GM12878 (cell line): Measurements from ENCODE around the gene STAT4. TPM values are rescaled to one million over a fixed set of nuclear protein-coding genes. Genes with fewer than 3 reads are reported as not detected.

Experiments
- ATAC-seq: fragments of 200-7000 bp; cut with Tn5 transposase; 3 replicates; pipeline ENCODE4 v1.9.1; 2020; ENCODE audit warnings: mild to moderate bottlenecking, moderate library complexity
- BruUV-seq: library from RNA; stranded (reverse); fragments of 400-500 nt; replicated peaks from 2 replicates; lab custom pipeline; 2021; lab: Mats Ljungman, UMichigan
- CTCF ChIA-PET: fragments of 300-600 bp; sonication (Branson Sonifier 250); formaldehyde crosslinking; extraction: SDS; loops from one replicate; lab custom pipeline; 2021; ENCODE audit warnings: inconsistent platforms; lab: Yijun Ruan, JAX
- POLR2A ChIA-PET: fragments of 350-600 bp; formaldehyde crosslinking; extraction: SDS; loops from one replicate; lab custom pipeline; 2021; ENCODE audit warnings: inconsistent platforms; lab: Charles Lee
- RAD21 ChIA-PET: fragments of 300-600 bp; sonication (Branson Sonifier 250); formaldehyde crosslinking; loops from one replicate; lab custom pipeline; 2023; ENCODE audit warnings: antibody characterized with exemption; ENCODE audit not compliant: unreplicated experiment; lab: Charles Lee
- SMC1A ChIA-PET: fragments of 300-600 bp; sonication (Branson Sonifier 250); formaldehyde crosslinking; loops from one replicate; lab custom pipeline; 2023; ENCODE audit not compliant: unreplicated experiment, uncharacterized antibody; lab: Charles Lee
- DNase-seq: peaks from one replicate; pipeline ENCODE4 v3.0.0-alpha.2; 2011; ENCODE audit warnings: low read depth, low spot score
- FAIRE-seq: peaks from 3 replicates; lab custom pipeline; 2011; peaks lifted over from hg19 to GRCh38; lab: Jason Lieb, UNC
- H2AFZ ChIP-seq: 2 replicates; pipeline ENCODE4 v1.6.0; 2011; ENCODE audit warnings: low read depth, low read length, control low read depth; ENCODE audit not compliant: control insufficient read depth
- H3K27ac ChIP-seq: 2 replicates; pipeline ENCODE4 v1.5.1; 2011; ENCODE audit warnings: control low read depth; ENCODE audit not compliant: control insufficient read depth, insufficient read depth
- H3K27me3 ChIP-seq, 2 experiments: replicated peaks in 1 of 2; 2 replicates each; pipeline versions ENCODE4 v1.6.0 to v1.6.1; 2011; ENCODE audit warnings: low read length in 1 of 2; ENCODE audit not compliant: control insufficient read depth in 2 of 2, insufficient read depth in 2 of 2
- H3K36me3 ChIP-seq, 2 experiments: 2 replicates each; pipeline ENCODE4 v1.5.1; 2011; ENCODE audit warnings: low read length in 1 of 2; ENCODE audit not compliant: control insufficient read depth in 2 of 2, insufficient read depth in 2 of 2
- H3K4me1 ChIP-seq: 2 replicates; pipeline ENCODE4 v1.6.1; 2011; ENCODE audit warnings: mild to moderate bottlenecking, low read length, moderate library complexity, mixed read lengths; ENCODE audit not compliant: control insufficient read depth, insufficient read depth
- H3K4me2 ChIP-seq: 2 replicates; pipeline ENCODE4 v1.6.0; 2011; ENCODE audit warnings: control low read depth; ENCODE audit not compliant: control insufficient read depth, insufficient read depth
- H3K4me3 ChIP-seq: fragments of 200-600 bp; sonication (generic); 2 replicates; pipeline ENCODE4 v1.5.1; 2016
- H3K79me2 ChIP-seq: 2 replicates; pipeline ENCODE4 v1.6.0; 2011; ENCODE audit warnings: low read length; ENCODE audit not compliant: control insufficient read depth, insufficient read depth
- H3K9ac ChIP-seq: 2 replicates; pipeline ENCODE4 v1.8.0; 2011; ENCODE audit warnings: low read length, control low read depth, mixed read lengths; ENCODE audit not compliant: control insufficient read depth, insufficient read depth
- H3K9me3 ChIP-seq: replicated peaks from 3 replicates; pipeline ENCODE4 v1.5.1; 2011; ENCODE audit warnings: mild to moderate bottlenecking, low read length; ENCODE audit not compliant: control insufficient read depth, insufficient read depth
- H4K20me1 ChIP-seq: 2 replicates; pipeline ENCODE4 v1.6.0; 2011; ENCODE audit not compliant: control insufficient read depth, insufficient read depth
- CREM ChIP-seq: IDR thresholded peaks from 2 replicates; pipeline ENCODE4 v1.6.1; 2014; ENCODE audit warnings: antibody characterized with exemption, low read depth
- CTCF ChIP-seq, 3 experiments: IDR thresholded peaks in 2 of 3; conservative IDR thresholded peaks in 1 of 3; 2 replicates each; pipeline ENCODE4 v1.5.1; 2011; ENCODE audit warnings: low read depth in 3 of 3, low read length in 3 of 3, mild to moderate bottlenecking in 3 of 3, control low read depth in 2 of 3, moderate library complexity in 2 of 3, inconsistent platforms in 1 of 3, mixed read lengths in 1 of 3; ENCODE audit not compliant: control insufficient read depth in 2 of 3, insufficient read depth in 1 of 3; ENCODE audit errors: extremely low read depth in 1 of 3
- EGR1 ChIP-seq, 2 experiments: IDR thresholded peaks; 1 replicate in 1 of 2; 2 replicates in 1 of 2; pipeline ENCODE4 v1.6.1; 2011 to 2012; ENCODE audit warnings: low read depth in 2 of 2, low read length in 2 of 2, borderline replicate concordance in 1 of 2, mild to moderate bottlenecking in 1 of 2, moderate library complexity in 1 of 2
- JUND ChIP-seq: IDR thresholded peaks from 2 replicates; pipeline ENCODE4 v1.6.1; 2012; ENCODE audit warnings: low read depth, mild to moderate bottlenecking, low read length, improper control_type of control experiment, moderate library complexity
- MAX ChIP-seq: IDR thresholded peaks from 2 replicates; pipeline ENCODE4 v1.6.1; 2012; ENCODE audit warnings: low read depth, low read length, improper control_type of control experiment
- NBN ChIP-seq: fragments of 450-650 bp; IDR thresholded peaks from 2 replicates; pipeline ENCODE4 v1.6.1; 2016
- NFYB ChIP-seq: IDR thresholded peaks from 2 replicates; pipeline ENCODE4 v1.6.1; 2011; ENCODE audit warnings: low read depth, mild to moderate bottlenecking, low read length, improper control_type of control experiment, moderate library complexity; ENCODE audit not compliant: insufficient read depth
- NR2C1 ChIP-seq: fragments of 450-650 bp; IDR thresholded peaks from 2 replicates; pipeline ENCODE4 v1.6.1; 2017; ENCODE audit warnings: antibody characterized with exemption, mild to moderate bottlenecking, moderate library complexity
- PKNOX1 ChIP-seq: fragments of 450-650 bp; IDR thresholded peaks from 2 replicates; pipeline ENCODE4 v1.6.1; 2016; ENCODE audit warnings: mild to moderate bottlenecking
- POLR2A ChIP-seq: IDR thresholded peaks from 2 replicates; pipeline ENCODE4 v1.6.1; 2011; ENCODE audit warnings: low read depth, mild to moderate bottlenecking, low read length
- RAD21 ChIP-seq: IDR thresholded peaks from 2 replicates; pipeline ENCODE4 v1.6.1; 2011; ENCODE audit warnings: mild to moderate bottlenecking, low read depth, low read length, moderate library complexity; ENCODE audit not compliant: insufficient read depth
- RAD51 ChIP-seq: fragments of 450-650 bp; IDR thresholded peaks from 2 replicates; pipeline ENCODE4 v1.6.1; 2016; ENCODE audit warnings: moderate library complexity, mild to moderate bottlenecking, inconsistent platforms
- SPI1 ChIP-seq: IDR thresholded peaks from 2 replicates; pipeline ENCODE4 v1.6.1; 2011; ENCODE audit warnings: low read depth, mild to moderate bottlenecking, low read length, moderate library complexity, borderline replicate concordance; ENCODE audit not compliant: insufficient read depth
- SREBF1 ChIP-seq: IDR thresholded peaks from 2 replicates; pipeline ENCODE4 v1.6.1; 2012; ENCODE audit warnings: mild to moderate bottlenecking, low read length
- ZNF384 ChIP-seq: IDR thresholded peaks from 2 replicates; pipeline ENCODE4 v1.6.1; 2012; ENCODE audit warnings: low read depth, mild to moderate bottlenecking, low read length, improper control_type of control experiment, borderline replicate concordance
- WGBS: methylation state at CpG from one replicate; pipeline ENCODE4 v1.1.6; 2016; ENCODE audit warnings: low lambda C conversion rate; ENCODE audit not compliant: insufficient replicate concordance, insufficient coverage; ENCODE audit errors: missing lambda C conversion rate; 5-methylcytosine and 5-hydroxymethylcytosine counted together
- in situ Hi-C: fragments of 300-500 bp; cut with MboI; formaldehyde crosslinking; loops from 9 replicates; pipeline ENCODE4 v1.14.3; 2018; ENCODE audit warnings: mixed read lengths
- intact Hi-C: fragments of 100-400 bp; cut with micrococcal nuclease; formaldehyde crosslinking; loops from one replicate; pipeline ENCODE4 v1.14.2; 2022; ENCODE audit not compliant: unreplicated experiment
- polyA plus RNA-seq, 11 experiments: library from polyadenylated mRNA; depleted of rRNA in 4 of 11; unstranded in 6 of 11; stranded (reverse) in 5 of 11; fragments of >200 nt; fragmentation: Nextera tagmentation in 4 of 11; fragmentation: Illumina TruSeq in 1 of 11; extraction: Ambion mirVana in 4 of 11; extraction: Trizol in 1 of 11; gene quantifications; 1 replicate in 1 of 11; 2 replicates in 10 of 11; pipeline versions ENCODE4 v1.2.1 to v1.2.3, GENCODE V29; 2011 to 2016; ENCODE audit warnings: inconsistent platforms in 2 of 11, missing spikeins in 2 of 11, low read depth in 1 of 11
- total RNA-seq, 4 experiments: library from RNA; depleted of rRNA in 3 of 4; stranded (reverse); fragments of >200 nt in 3 of 4; fragmentation: Illumina TruSeq in 1 of 4; extraction: Trizol in 1 of 4; gene quantifications; 2 replicates each; pipeline versions ENCODE4 v1.2.1 to v1.2.3, GENCODE V29; 2013 to 2021

The STAT4 gene
- total and polyA plus RNA-seq, 10 of the 15 experiments (the other 5 are each of a cell fraction or from before 2014, with no cell fraction given), result 3.1 to 9.3 (median 7.1) TPM

- Histone ChIP-seq H3K27ac (no peak overlapping the region), H4K20me1 (no peaks in the 10 kb centered on the region), H3K4me1 (no peaks in the 10 kb centered on the region), H3K4me2 (no peak overlapping the region), H3K4me3 (no peak overlapping the region), H3K9me3 (peaks cover 4% of the 10 kb centered on the region; the same call in 2 of the 3 replicates), H3K36me3 (no peaks in the 10 kb centered on the region), H3K27me3 (peaks cover 0 to 2% of the 10 kb centered on the region in 2 experiments; a peak in 1 of 4 replicates), H2AFZ (no peak overlapping the region), H3K9ac (no peak overlapping the region), H3K79me2 (no peaks in the 10 kb centered on the region)
- ChIA-PET CTCF (interaction anchor here (1.1 kb wide), 1 partner anchor 11 kb away, joined by 3 read pairs; no protein-coding TSS in a partner anchor), RAD21 (no interaction called here), POLR2A (no interaction called here), SMC1A (no interaction called here)
- 34% methylated on average over 9 of the region's 9 CpGs for WGBS
- no TSS peak for BruUV-seq
- FAIRE-seq (no peak), ATAC-seq (no peak), DNase-seq (no peak)
- intact Hi-C loops, result no loop called here
- TF ChIP-seq CTCF (IDR thresholded peaks at IDR 0.05 in 2 of 3, conservative IDR thresholded peaks at IDR 0.05 in 1 of 3; ENCODE audit: control insufficient read depth in 2 of 3, extremely low read depth in 1 of 3, insufficient read depth in 1 of 3, low read depth in 3 of 3, low read length in 3 of 3) (no peak), CREM (no peak), RAD51 (no peak)
- in situ Hi-C loops, result no loop called here
Measured at GRCh38 chr2:191187105-191187829, 36.5 kb upstream of the STAT4 start.

GRCh38 chr2:191184457-191184856, 33.7 kb upstream of the STAT4 start:
- POLR2A ChIA-PET, result no interaction called here
- TF ChIP-seq NBN (no peak), NFYB (no peak), PKNOX1 (no peak), POLR2A (no peak), RAD21 (no peak), MAX (no peak), SREBF1 (no peak), EGR1 (IDR thresholded peaks at IDR 0.05; ENCODE audit: borderline replicate concordance in 1 of 2, low read depth in 2 of 2, low read length in 2 of 2) (no peak), NR2C1 (no peak), ZNF384 (no peak), SPI1 (no peak), JUND (no peak)

More at GRCh38 chr2:191184457-191184856, 33.7 kb upstream of the STAT4 start:
- ATAC-seq (no peak), DNase-seq (no peak), FAIRE-seq (no peak)
- H2AFZ ChIP-seq, result no peak overlapping the region
- no peaks in the 10 kb centered on the region for H3K4me1 ChIP-seq
- ChIA-PET CTCF (no interaction called here), RAD21 (no interaction called here), SMC1A (interaction anchor here (1.0 kb wide), 1 partner anchor 10 kb away, joined by 3 read pairs; no protein-coding TSS in a partner anchor)
- no peaks in the 10 kb centered on the region for H3K79me2 ChIP-seq
- H3K4me3 ChIP-seq, result no peak overlapping the region
- no peaks in the 10 kb centered on the region for H3K36me3 ChIP-seq
- intact Hi-C loops (no loop called here), in situ Hi-C loops (no loop called here)
- no peaks in the 10 kb centered on the region for H3K9me3 ChIP-seq
- H3K27me3 ChIP-seq, result peaks cover 0 to 2% of the 10 kb centered on the region in 2 experiments; a peak in 1 of 4 replicates
- no peak overlapping the region for H3K4me2 ChIP-seq
- no peak overlapping the region for H3K27ac ChIP-seq
- BruUV-seq, result no TSS peak
- 0% methylated on average over 2 of the region's 2 CpGs for WGBS
- no peak overlapping the region for H3K9ac ChIP-seq
- no peaks in the 10 kb centered on the region for H4K20me1 ChIP-seq
